GF-D8 (cell line): Measurements from ENCODE around the gene ACADVL.
A peak's percentile ranks its signal among the peaks of the same experiment; 100 is the strongest.

ENCODE experiments used
- DNase-seq: peaks from one replicate; lab custom pipeline; 2025; lab: John Stamatoyannopoulos, UW

The ACADVL gene

DNA sequence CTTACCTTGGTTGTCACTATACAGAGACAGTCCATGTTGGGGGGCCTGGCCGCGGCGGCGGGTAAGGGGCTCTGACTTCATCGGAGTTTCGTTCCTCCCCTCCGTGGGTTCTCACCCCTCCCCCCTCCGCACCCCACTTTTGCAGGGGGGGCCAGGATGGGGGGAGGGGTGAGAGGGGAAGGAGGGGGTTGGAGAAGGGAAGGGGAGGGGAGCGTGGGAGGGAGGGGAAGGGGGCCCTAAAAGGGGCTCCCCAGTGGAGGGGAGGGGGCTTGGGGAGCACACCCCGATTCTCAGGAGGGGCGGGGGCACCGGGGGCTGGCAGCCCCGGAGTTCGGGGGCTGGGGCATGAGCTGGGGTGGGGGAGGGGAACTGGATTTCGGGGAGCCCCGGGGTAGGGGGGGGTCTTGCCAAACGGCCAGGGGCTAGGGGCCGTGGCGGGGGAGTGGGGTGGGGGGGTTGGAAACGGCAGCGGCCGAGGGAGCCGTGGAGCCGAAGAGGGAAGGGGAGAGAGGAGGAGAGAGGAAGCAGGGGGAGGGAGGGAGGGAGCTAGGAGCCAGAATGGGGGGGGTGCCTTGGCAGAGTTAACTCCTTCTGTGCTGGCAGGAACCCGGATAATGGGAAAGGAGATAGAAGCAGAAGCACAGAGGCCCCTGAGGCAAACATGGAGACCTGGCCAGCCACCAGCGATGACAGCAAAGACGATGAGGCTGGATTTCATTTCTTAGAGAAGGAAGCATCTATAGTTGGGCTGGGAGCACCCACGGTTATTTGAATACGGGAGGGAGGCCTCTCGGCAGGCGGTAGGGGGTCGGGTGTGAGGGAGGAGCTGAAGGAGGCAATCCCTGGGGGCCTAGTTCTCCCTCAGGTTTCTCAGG is 2.4 kb upstream of the ACADVL start:
- DNase-seq, result no peak

DNA sequence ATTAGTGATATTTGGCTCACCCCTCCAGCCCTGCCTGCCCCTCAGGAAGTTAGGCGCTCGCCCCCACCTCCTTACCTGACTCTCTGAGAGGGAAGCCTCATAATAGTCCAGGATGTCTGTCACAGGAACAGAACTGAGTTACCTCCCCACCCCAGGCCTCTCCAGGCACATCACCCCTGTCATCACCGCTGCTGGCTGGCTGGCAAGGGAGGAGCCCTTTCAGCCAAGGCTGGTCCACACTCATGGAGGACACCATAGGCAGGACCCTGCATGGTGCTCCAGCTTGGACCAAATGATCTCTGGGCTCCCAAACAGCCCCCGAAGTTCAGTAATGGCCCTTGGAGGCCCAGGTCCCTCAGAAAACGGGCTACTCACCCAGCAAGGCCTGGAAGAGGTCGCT is 1.6 kb upstream of the ACADVL start:
- no peak for DNase-seq

DNA sequence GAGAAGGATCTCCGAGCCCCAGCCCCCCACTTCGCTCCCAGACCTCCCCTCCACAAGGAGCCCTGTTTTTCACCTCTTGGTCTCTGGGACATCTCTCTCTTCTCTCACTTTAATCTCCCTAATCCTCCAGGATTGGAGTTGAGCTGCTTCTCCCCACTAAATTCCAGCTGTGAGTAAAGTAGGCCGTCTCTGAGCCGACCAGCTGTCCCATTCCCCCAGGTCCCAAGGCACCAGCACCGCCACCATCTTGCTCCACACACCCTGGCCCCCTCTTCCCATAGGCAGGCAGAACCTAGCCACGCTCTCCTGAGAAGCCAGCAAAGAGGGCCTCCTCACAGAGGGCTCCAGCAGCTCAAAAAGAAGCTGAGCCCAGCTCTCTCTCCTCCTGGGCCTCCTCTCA is 980 bp upstream of the ACADVL start:
- no peak for DNase-seq

DNA sequence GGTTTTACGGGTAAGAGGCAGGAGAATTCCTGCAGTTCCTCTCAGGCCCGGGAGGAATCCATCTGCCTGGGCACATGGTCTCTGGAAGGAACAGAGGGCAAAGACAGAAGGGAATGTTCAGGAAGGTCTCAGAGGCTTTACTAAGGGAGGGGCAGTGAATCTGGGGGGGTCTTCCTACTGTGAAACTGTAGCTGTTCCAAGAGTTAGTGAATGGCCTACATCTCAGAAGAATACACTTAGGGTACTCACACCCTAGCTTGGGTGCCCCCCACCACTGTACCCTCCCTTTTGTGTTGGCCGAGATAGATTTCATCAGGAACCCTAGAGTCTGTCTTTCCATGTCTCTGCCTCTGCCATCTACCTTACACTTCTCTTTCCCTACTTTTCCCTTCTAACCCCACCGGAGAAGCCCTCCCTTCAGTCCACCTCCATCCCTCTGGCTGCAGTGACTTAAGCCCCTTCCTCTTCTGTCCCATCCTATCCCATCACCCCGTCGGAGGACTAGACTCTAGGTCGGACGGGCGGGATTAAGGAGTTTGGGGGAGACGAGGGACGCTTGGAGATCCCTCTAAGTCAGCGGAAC is 418 bp upstream of the ACADVL start:
- DNase-seq, result no peak

DNA sequence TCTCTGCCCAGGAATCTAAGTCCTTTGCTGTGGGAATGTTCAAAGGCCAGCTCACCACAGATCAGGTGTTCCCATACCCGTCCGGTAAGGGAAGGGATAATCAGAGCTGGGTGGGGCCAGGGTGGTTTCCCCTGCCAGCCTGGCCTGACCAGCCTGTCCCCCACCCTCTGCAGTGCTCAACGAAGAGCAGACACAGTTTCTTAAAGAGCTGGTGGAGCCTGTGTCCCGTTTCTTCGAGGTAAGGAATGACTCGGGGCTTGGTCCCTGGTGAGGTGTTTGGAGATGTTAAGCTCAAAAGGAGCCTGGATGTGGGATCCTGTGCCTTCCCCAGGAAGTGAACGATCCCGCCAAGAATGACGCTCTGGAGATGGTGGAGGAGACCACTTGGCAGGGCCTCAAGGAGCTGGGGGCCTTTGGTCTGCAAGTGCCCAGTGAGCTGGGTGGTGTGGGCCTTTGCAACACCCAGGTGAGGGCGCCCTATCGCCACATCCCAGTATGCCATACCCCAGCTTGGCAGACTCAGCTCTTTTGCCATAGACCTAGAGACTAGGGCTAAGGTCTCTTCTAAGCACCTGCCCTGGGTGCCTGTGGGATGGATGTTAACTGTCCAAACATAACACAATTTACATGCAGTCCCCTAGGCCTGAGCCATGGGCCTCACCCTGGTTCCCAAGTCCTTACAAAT is 997 bp downstream of the ACADVL start:
- DNase-seq, result peak; percentile 4

DNA sequence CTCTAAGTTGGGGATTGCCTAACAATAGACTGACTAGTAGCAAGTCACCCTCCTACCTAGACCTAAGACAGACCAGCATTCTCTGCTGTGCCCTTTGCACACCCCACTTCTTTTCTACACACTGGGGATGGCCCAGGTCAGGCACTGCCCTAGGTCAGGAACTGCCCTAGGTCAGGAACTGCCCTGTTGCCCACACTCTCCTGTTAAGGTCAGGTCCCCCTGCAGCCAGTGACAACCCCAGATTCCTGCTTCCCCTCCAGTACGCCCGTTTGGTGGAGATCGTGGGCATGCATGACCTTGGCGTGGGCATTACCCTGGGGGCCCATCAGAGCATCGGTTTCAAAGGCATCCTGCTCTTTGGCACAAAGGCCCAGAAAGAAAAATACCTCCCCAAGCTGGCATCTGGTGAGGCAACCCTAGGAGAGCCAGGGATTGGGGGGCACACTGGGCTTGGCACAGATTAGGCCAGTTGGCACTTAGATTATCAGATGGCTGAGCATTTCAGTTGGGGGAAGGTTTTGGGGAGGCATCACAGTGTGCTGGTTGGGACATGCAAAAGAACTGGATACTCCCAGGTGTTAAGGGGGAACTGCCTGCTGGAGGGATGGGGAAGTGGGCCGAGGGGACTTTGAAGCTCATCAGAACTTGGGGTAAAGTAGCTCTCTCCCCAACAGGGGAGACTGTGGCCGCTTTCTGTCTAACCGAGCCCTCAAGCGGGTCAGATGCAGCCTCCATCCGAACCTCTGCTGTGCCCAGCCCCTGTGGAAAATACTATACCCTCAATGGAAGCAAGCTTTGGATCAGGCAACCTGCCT is 1.7 kb downstream of the ACADVL start:
- no peak for DNase-seq

DNA sequence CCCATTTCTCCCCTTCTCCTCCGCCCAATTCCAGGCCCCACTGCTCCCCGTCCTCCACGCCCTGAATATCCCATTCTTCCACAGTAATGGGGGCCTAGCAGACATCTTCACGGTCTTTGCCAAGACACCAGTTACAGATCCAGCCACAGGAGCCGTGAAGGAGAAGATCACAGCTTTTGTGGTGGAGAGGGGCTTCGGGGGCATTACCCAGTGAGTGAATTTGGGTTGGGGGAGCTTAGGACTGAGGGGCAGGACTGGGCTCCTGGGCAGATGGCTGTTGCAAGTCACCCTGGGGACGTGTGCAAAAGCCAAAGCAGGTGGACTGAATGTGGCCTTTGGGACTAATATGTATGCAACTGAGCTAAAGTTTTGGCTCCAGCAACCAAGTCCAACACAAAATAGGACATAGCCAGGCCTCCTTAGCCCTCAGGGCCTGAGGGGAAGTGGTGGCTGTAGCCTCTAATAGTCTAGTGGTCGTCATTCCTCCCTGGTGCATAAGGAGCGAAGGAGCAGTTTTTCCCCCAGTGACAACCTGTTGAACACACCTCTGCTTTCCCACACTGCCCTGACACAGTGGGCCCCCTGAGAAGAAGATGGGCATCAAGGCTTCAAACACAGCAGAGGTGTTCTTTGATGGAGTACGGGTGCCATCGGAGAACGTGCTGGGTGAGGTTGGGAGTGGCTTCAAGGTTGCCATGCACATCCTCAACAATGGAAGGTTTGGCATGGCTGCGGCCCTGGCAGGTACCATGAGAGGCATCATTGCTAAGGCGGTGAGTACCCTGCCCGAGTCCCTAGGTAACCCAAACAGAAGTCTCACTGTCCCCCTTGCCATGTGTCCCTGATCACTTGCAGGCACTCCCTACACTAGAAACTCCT is 2.6 kb downstream of the ACADVL start:
- no peak for DNase-seq

DNA sequence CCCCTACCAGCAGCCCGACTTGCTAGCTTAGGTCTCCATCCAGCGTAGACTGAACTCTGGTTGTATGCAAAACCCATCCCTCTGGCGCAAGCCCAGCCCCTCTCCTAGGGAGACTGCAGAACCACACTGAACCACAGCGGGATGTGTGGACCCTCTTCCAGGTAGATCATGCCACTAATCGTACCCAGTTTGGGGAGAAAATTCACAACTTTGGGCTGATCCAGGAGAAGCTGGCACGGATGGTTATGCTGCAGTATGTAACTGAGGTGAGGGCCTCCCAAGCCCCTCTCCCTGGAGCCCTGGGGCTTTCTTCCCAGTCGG is 3.2 kb downstream of the ACADVL start:
- DNase-seq, result no peak

DNA sequence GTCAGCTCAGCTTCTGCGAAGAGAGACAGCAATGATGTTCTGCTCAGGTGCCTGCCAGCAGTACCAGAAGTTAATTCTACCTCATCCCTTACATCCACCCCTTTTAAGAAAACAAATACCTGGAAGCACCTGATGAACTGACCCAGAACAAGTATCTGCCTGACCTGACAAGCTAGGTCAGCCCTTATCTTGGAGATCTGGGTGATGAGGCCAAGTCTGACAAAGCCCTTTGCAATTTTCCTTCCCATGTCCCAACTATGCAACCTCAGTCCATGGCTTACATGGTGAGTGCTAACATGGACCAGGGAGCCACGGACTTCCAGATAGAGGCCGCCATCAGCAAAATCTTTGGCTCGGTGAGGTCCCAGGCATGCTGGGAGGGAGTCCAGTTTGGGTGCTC is 3.6 kb downstream of the ACADVL start:
- DNase-seq, result no peak

DNA sequence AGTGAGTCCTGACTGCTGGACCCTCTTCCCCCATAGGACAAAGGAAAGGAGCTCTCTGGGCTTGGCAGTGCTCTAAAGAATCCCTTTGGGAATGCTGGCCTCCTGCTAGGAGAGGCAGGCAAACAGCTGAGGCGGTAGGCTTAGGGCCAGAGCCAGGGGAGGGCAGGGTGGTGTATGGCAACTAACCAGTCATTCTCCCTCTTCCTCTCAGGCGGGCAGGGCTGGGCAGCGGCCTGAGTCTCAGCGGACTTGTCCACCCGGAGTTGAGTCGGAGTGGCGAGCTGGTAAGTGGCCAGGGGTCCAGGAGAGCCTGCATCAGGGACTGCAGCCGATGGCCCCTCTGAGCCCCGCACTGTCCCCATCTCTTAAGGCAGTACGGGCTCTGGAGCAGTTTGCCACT is 4.4 kb downstream of the ACADVL start:
- DNase-seq, result no peak

DNA sequence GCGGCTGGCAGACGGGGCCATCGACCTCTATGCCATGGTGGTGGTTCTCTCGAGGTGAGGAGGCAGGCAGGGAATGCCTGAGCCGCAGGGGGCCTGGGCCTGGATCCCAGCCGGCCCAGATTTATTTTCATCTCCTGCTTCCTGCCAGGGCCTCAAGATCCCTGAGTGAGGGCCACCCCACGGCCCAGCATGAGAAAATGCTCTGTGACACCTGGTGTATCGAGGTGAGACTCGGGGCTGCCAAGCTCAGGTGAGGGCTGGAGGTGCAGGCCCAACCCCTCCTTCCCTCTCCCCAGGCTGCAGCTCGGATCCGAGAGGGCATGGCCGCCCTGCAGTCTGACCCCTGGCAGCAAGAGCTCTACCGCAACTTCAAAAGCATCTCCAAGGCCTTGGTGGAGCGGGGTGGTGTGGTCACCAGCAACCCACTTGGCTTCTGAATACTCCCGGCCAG is 4.9 kb downstream of the ACADVL start:
- DNase-seq, result no peak

DNA sequence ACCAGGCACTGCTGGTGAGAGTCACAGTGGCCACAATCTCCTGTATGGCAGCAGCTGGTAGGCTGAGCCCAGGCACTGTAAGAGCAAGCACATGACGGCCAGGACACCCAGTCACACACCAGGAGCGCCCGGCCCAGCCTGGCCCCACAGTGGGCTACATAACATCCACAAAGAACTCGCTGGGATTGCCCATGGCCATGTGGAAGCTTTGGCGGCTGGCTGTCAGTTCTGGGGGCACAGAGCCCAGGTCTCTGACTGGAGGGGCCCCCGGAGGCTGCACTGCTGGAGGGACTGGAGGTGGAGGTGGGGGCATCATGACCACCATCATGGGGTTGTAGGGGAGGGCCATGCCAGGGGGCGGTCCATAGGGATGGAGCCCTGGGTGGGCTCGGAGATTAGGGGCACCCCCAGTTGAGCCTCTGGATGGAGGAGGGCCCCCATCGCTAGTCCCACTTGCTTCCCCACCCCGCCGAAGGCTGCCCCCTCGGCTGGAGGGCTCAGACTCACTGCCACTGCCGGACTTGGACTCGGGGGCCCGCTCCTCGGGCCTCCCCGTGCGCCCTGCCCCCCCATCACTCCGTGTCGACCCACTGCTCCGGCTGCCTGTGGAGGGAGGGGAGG is 6.1 kb downstream of the ACADVL start:
- no peak for DNase-seq

DNA sequence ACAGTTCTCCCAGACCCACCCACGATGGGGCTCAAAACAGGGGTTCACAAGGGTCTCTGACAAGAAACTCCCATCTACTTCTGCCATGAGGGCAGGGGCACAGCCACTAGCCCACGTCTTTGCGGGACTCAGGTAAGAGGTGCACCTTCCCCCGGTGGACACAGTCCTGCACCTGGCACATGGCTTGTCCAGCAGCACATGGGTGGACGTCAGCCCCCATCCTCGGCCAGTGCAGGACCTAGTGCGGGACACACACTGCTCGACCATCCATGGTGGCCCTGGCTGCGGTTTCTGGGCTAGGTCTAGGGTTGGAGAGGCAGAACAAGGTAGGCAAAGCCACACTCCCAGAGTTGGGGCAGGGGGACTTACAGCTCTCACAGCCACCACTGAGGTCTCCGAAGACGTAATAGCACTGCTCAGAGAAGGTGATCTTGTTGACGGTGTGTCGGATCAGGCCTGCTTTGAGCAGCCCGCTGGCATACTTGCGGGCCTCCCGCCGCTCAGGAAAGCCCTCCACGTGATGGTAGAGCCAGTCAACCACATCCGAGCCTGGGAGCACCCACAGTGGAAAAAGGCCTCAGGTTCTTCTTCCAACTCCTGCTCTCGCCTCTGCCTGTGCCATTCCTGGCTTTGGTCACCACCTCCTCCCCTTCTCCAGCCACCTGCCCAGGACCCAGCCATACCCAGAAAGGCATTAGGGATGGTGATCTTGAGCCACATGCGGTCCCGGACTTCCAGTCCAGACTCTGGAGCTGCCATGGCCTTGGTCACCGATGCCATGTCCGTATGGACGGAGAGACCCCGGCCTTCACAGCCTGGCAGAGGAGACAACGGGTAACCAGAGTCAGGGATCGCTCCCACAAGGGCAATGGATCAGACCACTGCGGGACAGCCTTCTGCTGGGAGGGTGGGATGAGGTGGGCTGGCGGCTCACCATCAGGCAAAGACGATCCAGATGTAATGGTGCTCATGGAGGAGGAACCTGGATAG is 7.3 kb downstream of the ACADVL start:
- no peak for DNase-seq

DNA sequence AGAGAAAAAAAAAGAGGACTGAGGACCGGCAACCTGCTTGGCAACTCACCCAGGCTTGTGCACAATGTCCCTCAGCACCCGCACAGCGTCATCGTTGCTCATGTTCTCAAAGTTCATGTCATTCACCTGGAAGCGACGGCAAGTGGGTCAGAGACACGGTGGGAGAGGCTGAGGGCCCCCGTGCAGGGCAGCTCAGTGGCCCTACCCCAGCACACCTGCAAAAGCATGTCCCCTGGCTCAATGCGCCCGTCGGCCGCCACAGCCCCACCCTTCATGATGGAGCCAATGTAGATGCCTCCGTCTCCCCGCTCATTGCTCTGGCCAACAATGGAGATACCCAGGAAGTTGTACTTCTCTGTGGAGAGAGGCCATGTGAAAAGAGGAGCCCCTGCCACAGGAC is 9.2 kb downstream of the ACADVL start:
- no peak for DNase-seq

DNA sequence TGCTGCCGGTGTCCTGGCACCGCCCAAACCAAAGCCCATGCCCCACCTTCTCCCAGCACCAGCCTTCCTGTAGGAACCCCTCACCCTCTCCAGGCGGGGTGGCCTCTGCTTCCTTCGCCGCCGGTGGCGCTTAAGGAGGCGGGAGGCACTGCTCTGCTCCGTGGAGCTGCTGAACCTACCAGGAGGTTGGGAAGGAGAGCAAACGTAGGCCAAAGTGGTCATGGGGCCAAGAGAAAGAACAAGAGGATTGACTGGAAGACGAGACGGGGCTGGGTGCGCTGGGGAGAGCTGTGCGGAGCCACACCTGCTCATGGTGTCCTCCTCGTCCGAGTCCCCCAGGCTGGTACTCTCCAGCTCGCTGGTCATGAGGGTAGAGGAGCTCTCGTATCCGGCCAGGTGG is 9.8 kb downstream of the ACADVL start:
- DNase-seq, result no peak

DNA sequence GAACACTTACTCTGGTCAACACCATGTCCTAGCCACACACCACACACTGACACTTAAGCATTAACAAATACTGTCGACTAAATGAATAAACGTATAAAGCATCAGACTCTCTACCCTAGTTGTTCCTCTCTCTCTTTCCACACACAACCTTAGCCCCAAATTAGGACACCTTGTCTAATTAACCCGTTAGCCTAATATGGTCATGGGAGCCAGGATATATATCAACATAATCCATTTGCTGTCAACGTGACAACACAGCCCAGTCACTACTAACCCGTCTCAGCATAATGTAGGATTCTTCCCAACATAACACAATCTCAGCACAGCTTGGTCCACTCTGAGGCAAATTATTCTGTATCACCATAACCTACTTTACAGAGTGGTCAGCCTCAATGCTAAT is 12.4 kb downstream of the ACADVL start:
- no peak for DNase-seq

DNA sequence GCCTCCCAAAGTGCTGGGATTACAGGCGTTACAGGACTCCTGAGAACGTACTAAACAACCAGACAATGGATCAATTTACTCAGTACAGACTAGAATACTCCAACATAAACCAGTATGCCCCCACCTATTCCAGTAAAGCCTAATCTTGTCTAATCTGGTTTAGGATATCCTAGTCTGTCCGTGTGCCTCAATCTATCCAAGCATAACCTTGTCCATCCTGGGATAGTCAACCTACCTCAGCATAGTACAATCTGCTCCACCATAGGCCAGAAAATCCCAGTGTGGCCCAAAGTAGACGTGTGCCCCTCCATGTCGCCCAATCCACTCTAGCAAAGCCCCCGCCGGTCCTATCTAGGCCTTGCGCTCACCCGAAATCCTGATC is 14.0 kb downstream of the ACADVL start:
- DNase-seq, result no peak

DNA sequence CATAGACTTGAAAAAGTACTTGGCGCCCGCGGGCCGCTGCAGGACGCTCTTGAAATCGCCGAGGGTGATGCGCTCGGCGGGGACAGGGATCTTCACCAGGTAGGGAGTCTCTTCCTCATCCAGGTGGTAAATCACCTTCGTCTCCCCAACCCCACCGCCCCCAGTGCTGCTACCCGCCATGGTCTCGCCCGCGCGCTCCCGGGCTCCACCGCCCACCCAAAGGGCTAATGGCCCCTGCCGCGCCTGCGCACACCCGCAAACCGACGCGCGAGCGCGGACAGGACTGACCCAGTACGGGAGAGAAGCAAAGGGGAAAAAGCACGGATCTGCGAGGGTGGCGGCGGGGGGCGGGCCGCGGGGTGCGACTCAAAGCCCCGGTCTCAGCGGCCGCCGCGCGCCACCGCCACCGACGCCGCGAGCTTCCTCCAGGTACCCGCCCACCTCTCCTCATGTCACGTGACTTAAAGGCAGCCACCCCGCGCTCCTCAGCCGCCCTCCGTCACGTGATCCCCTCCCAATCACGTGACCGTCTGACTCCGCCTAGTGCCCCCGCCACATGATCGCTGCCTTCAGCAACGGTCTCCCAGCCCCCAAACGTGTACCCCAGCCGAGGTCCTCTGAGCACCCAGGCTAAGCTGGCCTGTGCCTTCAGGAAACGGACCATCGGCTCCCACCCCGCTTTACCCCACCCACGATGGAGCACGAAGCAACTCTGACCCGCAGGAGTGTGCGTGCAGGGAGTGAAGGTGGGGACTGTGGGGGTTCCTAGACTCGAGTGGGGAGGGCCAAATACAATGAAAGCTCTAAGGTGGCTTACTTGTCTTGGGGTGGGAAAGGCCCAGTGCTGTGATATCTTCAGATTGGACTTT is 14.6 kb downstream of the ACADVL start, which contains the start of gene DVL2:
TSS of gene DVL2 (minus strand) at position 435 of the 869 bp plus-strand sequence. CDS start at position 180, 255 bp downstream.
- DNase-seq, result peak; percentile 58
